K562 (cell line): Measurements from ENCODE around the gene CCNI.

Experiments
- CEBPB ChIP-seq: fragments of 450-650 bp; IDR thresholded peaks from 2 replicates; pipeline ENCODE4 v1.6.1; 2016; ENCODE audit warnings: missing genetic modification characterization, missing compliant biosample characterization
- EP300 ChIP-seq: IDR thresholded peaks from 2 replicates; pipeline ENCODE4 v1.6.1; 2012; ENCODE audit warnings: low read length, improper control_type of control experiment
- HCFC1 ChIP-seq: IDR thresholded peaks from 2 replicates; pipeline ENCODE4 v1.6.1; 2012; ENCODE audit warnings: low read depth, low read length, improper control_type of control experiment
- HDAC1 ChIP-seq, 2 experiments: fragments of 450-650 bp; IDR thresholded peaks; 2 replicates each; pipeline ENCODE4 v1.6.1; 2016 to 2017; ENCODE audit warnings: inconsistent platforms in 1 of 2, mild to moderate bottlenecking in 1 of 2, moderate library complexity in 1 of 2
- HNRNPL ChIP-seq: fragments of 200-400 bp; formaldehyde crosslinking; IDR thresholded peaks from 2 replicates; pipeline ENCODE4 v1.6.1; 2017; ENCODE audit warnings: low read depth, mild to moderate bottlenecking, low read length
- NR1H2 ChIP-seq: sonication (generic); formaldehyde crosslinking; IDR thresholded peaks from 2 replicates; pipeline ENCODE4 v1.4.0; 2020; ENCODE audit warnings: mild to moderate bottlenecking, missing genetic modification reagents
- POLR2A ChIP-seq: fragments of 450-650 bp; conservative IDR thresholded peaks from 2 replicates; pipeline ENCODE4 v1.6.1; 2016
- RFX5 ChIP-seq: IDR thresholded peaks from 2 replicates; pipeline ENCODE4 v1.6.1; 2011; ENCODE audit warnings: low read depth, mild to moderate bottlenecking, improper control_type of control experiment, low read length
- ZFP30 ChIP-seq: fragments of 250-450 bp; sonication (Bioruptor Pico); IDR thresholded peaks from 2 replicates; pipeline ENCODE4 v1.8.0; 2022; ENCODE audit warnings: moderate library complexity, mild to moderate bottlenecking, inconsistent platforms, borderline replicate concordance
- ZNF512 ChIP-seq: IDR thresholded peaks from 2 replicates; pipeline ENCODE4 v1.6.1; 2016; ENCODE audit warnings: missing genetic modification characterization, missing compliant biosample characterization
- TF ChIP-seq, protein P1 (sequence below): sonication (generic); formaldehyde crosslinking; IDR thresholded peaks from 2 replicates; pipeline ENCODE4 v1.9.0; 2022; ENCODE audit warnings: mild to moderate bottlenecking, missing genetic modification reagents
- TF ChIP-seq, protein P2 (sequence below), 3 experiments: IDR thresholded peaks in 2 of 3; conservative IDR thresholded peaks in 1 of 3; 2 replicates each; pipeline ENCODE4 v1.5.1; 2011 to 2012; ENCODE audit warnings: low read length in 3 of 3, mild to moderate bottlenecking in 3 of 3, control low read depth in 2 of 3, improper control_type of control experiment in 1 of 3, inconsistent platforms in 1 of 3, low read depth in 1 of 3, mixed read lengths in 1 of 3, moderate library complexity in 1 of 3; ENCODE audit not compliant: insufficient read depth in 2 of 3
- TF ChIP-seq, protein P3 (sequence below): fragments of 250-450 bp; sonication (Bioruptor Pico); IDR thresholded peaks from 2 replicates; pipeline ENCODE4 v1.8.0; 2021; ENCODE audit warnings: moderate library complexity, mild to moderate bottlenecking, inconsistent platforms
- TF ChIP-seq, protein P4 (sequence below): fragments of 450-650 bp; IDR thresholded peaks from 2 replicates; pipeline ENCODE4 v1.6.1; 2016; ENCODE audit warnings: antibody characterized with exemption

DNA sequence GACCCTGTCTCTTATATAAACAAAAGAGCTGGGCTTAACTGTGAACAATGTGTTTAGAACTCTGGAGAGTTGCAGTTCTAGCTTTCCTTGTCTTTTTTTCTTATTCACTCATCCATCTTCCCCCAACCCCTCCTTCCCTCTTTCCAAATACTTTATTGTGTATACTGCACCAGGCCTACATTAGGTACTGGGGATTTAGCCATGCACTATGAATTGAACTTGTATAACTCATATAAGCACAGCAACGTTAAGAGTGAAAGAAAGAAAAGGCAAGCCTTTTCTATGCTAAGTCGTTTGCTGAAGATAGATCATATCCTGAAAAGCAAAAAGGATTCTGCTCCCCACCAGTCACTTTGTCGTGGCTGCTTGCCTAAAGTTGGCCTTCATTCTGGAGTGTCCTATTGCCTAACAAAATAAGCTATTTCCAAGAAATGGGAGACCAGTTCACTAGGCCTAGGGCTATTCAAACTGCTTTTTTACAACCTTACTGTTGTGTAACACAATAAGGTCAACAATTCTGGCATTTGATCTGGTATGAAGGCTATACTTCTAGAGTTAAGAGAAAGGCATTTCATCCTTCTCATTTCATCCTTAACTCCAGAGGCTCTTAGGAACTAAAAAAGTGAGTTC is 32.2 kb downstream of the CCNI start:
- TF ChIP-seq, protein P1, sequence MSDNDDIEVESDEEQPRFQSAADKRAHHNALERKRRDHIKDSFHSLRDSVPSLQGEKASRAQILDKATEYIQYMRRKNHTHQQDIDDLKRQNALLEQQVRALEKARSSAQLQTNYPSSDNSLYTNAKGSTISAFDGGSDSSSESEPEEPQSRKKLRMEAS (CRISPR knock-in tag), result no peak
- TF ChIP-seq ZNF512 (tag) (no peak), HNRNPL (no peak), HCFC1 (no peak), NR1H2 (CRISPR knock-in tag) (no peak), HDAC1 (IDR thresholded peaks at IDR 0.05) (no peak), ZFP30 (CRISPR knock-in tag) (no peak), EP300 (no peak), POLR2A (no peak), RFX5 (no peak), CEBPB (tag) (0 out of 2 replicates have a peak, but pooled peaks have one; percentile 9)
- TF ChIP-seq, protein P2, sequence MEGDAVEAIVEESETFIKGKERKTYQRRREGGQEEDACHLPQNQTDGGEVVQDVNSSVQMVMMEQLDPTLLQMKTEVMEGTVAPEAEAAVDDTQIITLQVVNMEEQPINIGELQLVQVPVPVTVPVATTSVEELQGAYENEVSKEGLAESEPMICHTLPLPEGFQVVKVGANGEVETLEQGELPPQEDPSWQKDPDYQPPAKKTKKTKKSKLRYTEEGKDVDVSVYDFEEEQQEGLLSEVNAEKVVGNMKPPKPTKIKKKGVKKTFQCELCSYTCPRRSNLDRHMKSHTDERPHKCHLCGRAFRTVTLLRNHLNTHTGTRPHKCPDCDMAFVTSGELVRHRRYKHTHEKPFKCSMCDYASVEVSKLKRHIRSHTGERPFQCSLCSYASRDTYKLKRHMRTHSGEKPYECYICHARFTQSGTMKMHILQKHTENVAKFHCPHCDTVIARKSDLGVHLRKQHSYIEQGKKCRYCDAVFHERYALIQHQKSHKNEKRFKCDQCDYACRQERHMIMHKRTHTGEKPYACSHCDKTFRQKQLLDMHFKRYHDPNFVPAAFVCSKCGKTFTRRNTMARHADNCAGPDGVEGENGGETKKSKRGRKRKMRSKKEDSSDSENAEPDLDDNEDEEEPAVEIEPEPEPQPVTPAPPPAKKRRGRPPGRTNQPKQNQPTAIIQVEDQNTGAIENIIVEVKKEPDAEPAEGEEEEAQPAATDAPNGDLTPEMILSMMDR (IDR thresholded peaks at IDR 0.05 in 2 of 3, conservative IDR thresholded peaks at IDR 0.05 in 1 of 3; ENCODE audit: insufficient read depth in 2 of 3, low read depth in 1 of 3, low read length in 3 of 3), result no peak
- TF ChIP-seq, protein P3, sequence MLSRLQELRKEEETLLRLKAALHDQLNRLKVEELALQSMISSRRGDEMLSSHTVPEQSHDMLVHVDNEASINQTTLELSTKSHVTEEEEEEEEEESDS (CRISPR knock-in tag), result no peak
- TF ChIP-seq, protein P4, sequence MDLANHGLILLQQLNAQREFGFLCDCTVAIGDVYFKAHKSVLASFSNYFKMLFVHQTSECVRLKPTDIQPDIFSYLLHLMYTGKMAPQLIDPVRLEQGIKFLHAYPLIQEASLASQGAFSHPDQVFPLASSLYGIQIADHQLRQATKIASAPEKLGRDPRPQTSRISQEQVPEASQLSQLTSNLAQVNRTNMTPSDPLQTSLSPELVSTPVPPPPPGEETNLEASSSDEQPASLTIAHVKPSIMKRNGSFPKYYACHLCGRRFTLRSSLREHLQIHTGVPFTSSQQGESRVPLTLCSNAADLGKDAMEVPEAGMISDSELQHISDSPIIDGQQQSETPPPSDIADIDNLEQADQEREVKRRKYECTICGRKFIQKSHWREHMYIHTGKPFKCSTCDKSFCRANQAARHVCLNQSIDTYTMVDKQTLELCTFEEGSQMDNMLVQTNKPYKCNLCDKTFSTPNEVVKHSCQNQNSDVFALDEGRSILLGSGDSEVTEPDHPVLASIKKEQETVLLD, result no peak
